ENCODE measurements around the gene TBC1D19.

The TBC1D19 gene

GRCh38 chr4:26782168-26782829 lies 198.4 kb downstream of the TBC1D19 start:
- no peak overlapping the region for H3K27ac ChIP-seq
- TF ChIP-seq CTCF (conservative IDR thresholded peaks at IDR 0.05), result no peak

DNA sequence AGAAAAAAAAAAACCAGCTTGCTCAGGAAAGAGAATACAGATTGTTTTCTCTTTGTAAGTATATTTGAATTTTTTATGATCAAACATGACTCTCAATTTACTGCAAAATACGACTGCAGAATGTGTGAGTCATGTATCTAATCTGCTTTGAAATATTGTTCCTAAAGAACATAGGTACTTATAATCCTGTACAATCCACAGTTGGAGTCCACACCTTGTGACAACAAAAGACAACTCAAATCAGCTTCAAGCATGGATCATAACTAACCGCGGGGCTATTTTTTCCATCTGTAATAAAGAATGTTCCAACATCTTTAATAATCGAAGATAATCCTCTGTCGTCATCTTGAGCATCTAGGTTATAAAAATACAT lies 198.9 kb downstream of the TBC1D19 start:
- H3K27ac ChIP-seq, result no peak overlapping the region

GRCh38 chr4:26784207-26784865 lies 200.5 kb downstream of the TBC1D19 start:
- TF ChIP-seq CTCF (conservative IDR thresholded peaks at IDR 0.05), result no peak
- no peak overlapping the region for H3K27ac ChIP-seq

More for the DNA sequence above, 198.9 kb downstream of the TBC1D19 start:
- TF ChIP-seq CTCF (conservative IDR thresholded peaks at IDR 0.05), result no peak

DNA sequence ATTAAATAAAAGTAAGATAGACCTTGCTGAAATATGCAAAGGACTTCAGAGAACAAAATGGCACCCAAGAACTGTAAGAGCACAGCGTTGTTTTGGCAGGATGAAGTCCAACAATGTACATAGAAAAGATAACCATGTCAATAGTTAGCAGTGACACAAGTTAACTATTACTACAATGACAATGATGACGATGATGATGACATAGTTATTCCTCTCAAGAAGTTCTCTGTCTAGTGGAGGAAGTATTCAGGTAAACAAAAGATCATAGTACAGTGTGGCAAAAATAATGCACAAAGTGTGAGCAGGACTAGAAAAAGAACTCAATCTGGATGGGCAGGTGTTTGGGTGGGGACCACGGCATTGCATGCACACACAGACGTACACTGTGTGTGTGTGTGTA lies 201.4 kb downstream of the TBC1D19 start:
- H3K27ac ChIP-seq, result no peak overlapping the region
- no peak for TF ChIP-seq CTCF (conservative IDR thresholded peaks at IDR 0.05)

DNA sequence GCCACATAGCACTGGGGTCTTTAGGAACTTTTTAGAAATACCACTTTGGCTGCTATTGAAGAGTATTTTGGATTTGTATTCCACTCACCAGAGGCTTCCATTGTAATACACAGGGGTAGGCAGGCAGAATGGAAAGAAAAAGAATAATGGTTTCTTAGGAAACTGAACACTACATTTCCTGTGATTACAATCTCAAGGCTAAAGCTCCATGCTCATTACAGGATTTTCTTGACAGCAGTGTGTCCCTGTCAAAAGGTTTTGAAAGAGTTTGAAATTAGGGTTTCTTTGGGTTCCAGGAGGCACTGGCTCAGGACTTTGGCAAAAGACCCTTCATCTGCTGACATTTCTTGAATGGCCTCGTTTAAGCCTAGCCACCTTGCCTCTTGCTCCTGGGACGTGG lies 201.9 kb downstream of the TBC1D19 start:
- H3K27ac ChIP-seq, result no peak overlapping the region
- no peak for TF ChIP-seq CTCF (conservative IDR thresholded peaks at IDR 0.05)

DNA sequence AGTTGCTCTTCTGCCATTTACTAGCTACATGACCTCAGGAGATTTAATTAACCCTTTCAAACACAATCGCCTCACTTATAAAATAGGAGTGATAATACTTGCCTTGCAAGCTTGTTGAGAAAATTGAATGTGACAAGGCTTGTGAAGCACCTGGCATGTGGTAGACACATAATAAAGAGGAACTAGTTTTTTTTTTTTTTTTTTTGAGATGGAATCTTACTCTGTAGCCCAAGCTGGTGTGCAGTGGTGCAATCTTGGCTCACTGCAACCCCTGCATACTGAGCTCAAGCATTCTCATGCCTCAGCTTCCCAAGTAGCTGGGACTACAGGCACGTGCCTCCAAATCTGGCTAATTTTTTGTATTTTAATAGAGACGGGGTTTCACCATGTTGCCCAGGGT lies 203.0 kb downstream of the TBC1D19 start:
- peak overlapping the region; percentile 92 for H3K27ac ChIP-seq
- no peak for TF ChIP-seq CTCF (conservative IDR thresholded peaks at IDR 0.05)

- TF ChIP-seq CTCF (conservative IDR thresholded peaks at IDR 0.05), result peak; percentile 62
- peak overlapping the region; percentile 92 for H3K27ac ChIP-seq
Observed at GRCh38 chr4:26787461-26788340, 203.8 kb downstream of the TBC1D19 start.
